HepG2 (cell line): ENCODE data around the gene KHK.

Source experiments
- ELF1 ChIP-seq: sonication (generic); formaldehyde crosslinking; IDR thresholded peaks from 2 replicates; pipeline ENCODE4 v1.4.0; 2020; ENCODE audit warnings: missing genetic modification reagents
- FOXM1 ChIP-seq: sonication (generic); formaldehyde crosslinking; IDR thresholded peaks from 2 replicates; pipeline ENCODE4 v1.5.0; 2020; ENCODE audit warnings: missing genetic modification reagents
- MAX ChIP-seq: IDR thresholded peaks from 2 replicates; pipeline ENCODE4 v1.6.1; 2012; ENCODE audit warnings: inconsistent platforms

GRCh38 chr2:27081984-27082772, 4.4 kb upstream of the KHK start:
- TF ChIP-seq ELF1 (CRISPR knock-in tag) (no peak), FOXM1 (no peak), MAX (no peak)
